HG02852 (cell line): ENCODE results near the gene SKAP1.

ENCODE experiments used
- ATAC-seq: cut with Tn5 transposase; IDR thresholded peaks from one replicate; pipeline ENCODE4 v1.9.1; 2021; ENCODE audit warnings: mild to moderate bottlenecking, moderate library complexity; ENCODE audit not compliant: unreplicated experiment

The SKAP1 gene

GRCh38 chr17:48333034-48333530, 96.9 kb downstream of the SKAP1 start:
- ATAC-seq: no peak

GRCh38 chr17:48330887-48331286, 99.1 kb downstream of the SKAP1 start:
- no peak for ATAC-seq

GRCh38 chr17:48330421-48330820, 99.6 kb downstream of the SKAP1 start:
- ATAC-seq: no peak

- no peak for ATAC-seq
Measured at GRCh38 chr17:48328457-48328856, 101.6 kb downstream of the SKAP1 start.

- no peak for ATAC-seq
Measured at GRCh38 chr17:48326310-48326709, 103.7 kb downstream of the SKAP1 start.

- no peak for ATAC-seq
Measured at GRCh38 chr17:48322060-48322459, 108.0 kb downstream of the SKAP1 start.

GRCh38 chr17:48317732-48318131, 112.3 kb downstream of the SKAP1 start:
- no peak for ATAC-seq

- no peak for ATAC-seq
Measured at GRCh38 chr17:48314716-48315115, 115.3 kb downstream of the SKAP1 start.

- no peak for ATAC-seq
Measured at GRCh38 chr17:48313096-48313755, 116.8 kb downstream of the SKAP1 start.

GRCh38 chr17:48311324-48311723, 118.7 kb downstream of the SKAP1 start:
- no peak for ATAC-seq

GRCh38 chr17:48310748-48311213, 119.2 kb downstream of the SKAP1 start:
- no peak for ATAC-seq

- no peak for ATAC-seq
Measured at GRCh38 chr17:48308581-48308980, 121.4 kb downstream of the SKAP1 start.

GRCh38 chr17:48307814-48308411, 122.1 kb downstream of the SKAP1 start:
- ATAC-seq: no peak

GRCh38 chr17:48307255-48307654, 122.8 kb downstream of the SKAP1 start:
- ATAC-seq: no peak

- ATAC-seq: no peak
Measured at GRCh38 chr17:48301002-48301401, 129.0 kb downstream of the SKAP1 start.

GRCh38 chr17:48299760-48300159, 130.3 kb downstream of the SKAP1 start:
- peak; percentile 75 for ATAC-seq

GRCh38 chr17:48297825-48298224, 132.2 kb downstream of the SKAP1 start:
- ATAC-seq: no peak

GRCh38 chr17:48296453-48296852, 133.6 kb downstream of the SKAP1 start:
- ATAC-seq: no peak

- ATAC-seq: no peak
Measured at GRCh38 chr17:48295362-48296288, 134.4 kb downstream of the SKAP1 start.

- no peak for ATAC-seq
Measured at GRCh38 chr17:48294806-48295361, 135.1 kb downstream of the SKAP1 start.
